CD4-positive, alpha-beta T cell treated with Interleukin-17A for 4 hours (primary cell): ENCODE results near the gene SSH2.
A peak's percentile ranks its signal among the peaks of the same experiment; 100 is the strongest.
"Not testable (repeated sequence)": the region's sequence is repeated elsewhere in the genome, so short reads cannot be mapped to it uniquely, and the experiment has no call there.

Experiments used
- DNase-seq: peaks from one replicate; pipeline ENCODE4 v3.0.0-alpha.2; 2020; ENCODE audit warnings: mixed read lengths

The SSH2 gene

GRCh38 chr17:29929533-29930408, at the start of gene SSH2:
Gene SSH2, minus strand, starts transcription at chr17:29930228. Its CDS starts 228 bp downstream, at chr17:29930000.
- peak; percentile 91 for DNase-seq

- DNase-seq: no peak
Observed at GRCh38 chr17:29977836-29978235, 47.8 kb upstream of the SSH2 start.

- no peak for DNase-seq
Observed at GRCh38 chr17:29973005-29973404, 43.0 kb upstream of the SSH2 start.

- no peak for DNase-seq
Observed at GRCh38 chr17:29972277-29972676, 42.2 kb upstream of the SSH2 start.

GRCh38 chr17:29968271-29968670, 38.2 kb upstream of the SSH2 start:
- no peak for DNase-seq

- DNase-seq: no peak
Observed at GRCh38 chr17:29962656-29963055, 32.6 kb upstream of the SSH2 start.

- no peak for DNase-seq
Observed at GRCh38 chr17:29959658-29960337, 29.8 kb upstream of the SSH2 start.

GRCh38 chr17:29958947-29959657, 29.1 kb upstream of the SSH2 start:
- no peak for DNase-seq

- DNase-seq: not testable (repeated sequence)
Observed at GRCh38 chr17:29957488-29957887, 27.5 kb upstream of the SSH2 start.

- no peak for DNase-seq
Observed at GRCh38 chr17:29956225-29956624, 26.2 kb upstream of the SSH2 start.

GRCh38 chr17:29954405-29954804, 24.4 kb upstream of the SSH2 start:
- no peak for DNase-seq

- DNase-seq: no peak
Observed at GRCh38 chr17:29949696-29950095, 19.7 kb upstream of the SSH2 start.

GRCh38 chr17:29948448-29949215, 18.6 kb upstream of the SSH2 start:
- DNase-seq: no peak

- DNase-seq: no peak
Observed at GRCh38 chr17:29945281-29945680, 15.3 kb upstream of the SSH2 start.

GRCh38 chr17:29941334-29941733, 11.3 kb upstream of the SSH2 start, which contains the start of gene EFCAB5:
Gene EFCAB5, plus strand, starts transcription at chr17:29941634. Its CDS starts 163 bp downstream, at chr17:29941797.
- no peak for DNase-seq

GRCh38 chr17:29936724-29937123, 6.7 kb upstream of the SSH2 start:
- DNase-seq: no peak

- not testable (repeated sequence) for DNase-seq
Observed at GRCh38 chr17:29935909-29936308, 5.9 kb upstream of the SSH2 start.

- DNase-seq: no peak
Observed at GRCh38 chr17:29933379-29933778, 3.4 kb upstream of the SSH2 start.

GRCh38 chr17:29931231-29931932, 1.4 kb upstream of the SSH2 start:
- peak; percentile 76 for DNase-seq

- DNase-seq: no peak
Observed at GRCh38 chr17:29930409-29931010, 482 bp upstream of the SSH2 start.

GRCh38 chr17:29929006-29929532, 959 bp downstream of the SSH2 start:
- DNase-seq: peak; percentile 41
